Activated CD4-positive, alpha-beta T cell treated with anti-CD3 and anti-CD28 coated beads, Interleukin-2, Interleukin-4, amounts not matched to agents 100 ng/mL and 50 ng/mL, durations not matched to agents 16 hours and 8 hours (primary cell): Measurements from ENCODE around the gene TMCO6.

ENCODE experiments used
- DNase-seq: peaks from one replicate; pipeline ENCODE4 v3.0.0-alpha.2; 2020; ENCODE audit warnings: low spot score

The TMCO6 gene

DNA sequence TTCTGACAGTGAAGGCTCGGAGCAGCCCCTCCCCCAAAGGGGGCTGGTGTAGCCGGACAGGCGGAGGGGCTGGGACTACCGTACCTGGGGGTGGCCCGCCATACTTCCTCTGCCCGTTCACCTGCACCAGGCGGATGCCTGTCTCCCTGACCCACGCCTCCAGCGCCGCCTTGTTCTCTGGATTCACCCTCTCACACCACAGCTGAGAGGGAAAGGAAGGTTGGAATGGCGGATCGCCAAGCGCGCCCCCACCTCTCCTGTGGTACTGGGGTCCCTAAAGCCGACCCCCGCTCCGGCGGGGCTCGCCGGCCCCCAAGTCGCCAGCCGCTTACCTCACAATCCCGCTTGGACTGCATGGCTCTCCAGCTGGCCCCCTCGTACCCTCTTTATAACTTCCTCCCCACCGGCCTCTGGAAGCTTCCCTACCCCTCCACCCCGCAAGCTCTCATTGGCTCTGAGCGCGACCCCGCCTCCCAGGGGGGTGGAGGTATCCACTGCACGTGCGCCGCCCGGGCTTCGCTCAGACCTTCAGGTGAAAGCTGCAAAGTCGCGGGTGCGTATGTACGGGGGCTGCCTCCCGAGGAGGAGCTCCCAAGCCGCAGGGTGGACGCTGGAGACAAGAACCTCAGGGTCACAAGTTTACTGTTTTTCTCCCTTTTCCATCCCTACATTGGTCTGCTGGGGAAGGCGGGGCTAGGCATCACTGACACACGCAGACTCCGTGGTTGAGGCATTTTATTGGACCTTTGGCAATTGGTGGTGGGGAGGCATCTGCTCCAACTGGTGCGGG lies 34.1 kb downstream of the TMCO6 start, which contains the start of gene DND1:
Gene DND1 (minus strand): TSS at position 390 of the 790 bp plus-strand sequence. CDS start 34 bp downstream, at position 356.
- DNase-seq = no peak

DNA sequence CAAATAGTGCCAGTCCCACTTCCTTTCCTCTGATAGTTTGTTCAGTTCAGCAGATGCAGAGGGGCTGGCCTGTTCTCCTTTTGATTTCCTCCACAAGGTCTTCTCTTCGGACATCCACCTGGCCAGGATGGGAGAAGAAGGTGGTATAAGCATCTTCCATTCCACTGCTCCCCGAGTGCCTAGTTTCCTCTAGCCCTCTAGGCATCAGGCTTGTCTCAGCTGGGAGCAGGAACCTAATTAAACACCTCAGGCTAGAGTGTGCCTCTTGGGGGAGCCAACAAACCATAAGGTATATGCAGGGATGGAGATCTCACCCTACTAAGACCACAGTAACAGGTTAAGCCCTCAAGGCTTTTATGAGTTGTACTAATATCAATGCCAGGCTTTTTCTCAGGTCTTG lies 35.0 kb downstream of the TMCO6 start:
- no peak for DNase-seq

GRCh38 chr5:140674629-140675028 lies 35.4 kb downstream of the TMCO6 start:
- no peak for DNase-seq

- DNase-seq = no peak
These were observed 38.7 kb downstream of the TMCO6 start for GRCh38 chr5:140677947-140678346.

GRCh38 chr5:140678993-140679392 lies 39.7 kb downstream of the TMCO6 start:
- no peak for DNase-seq

DNA sequence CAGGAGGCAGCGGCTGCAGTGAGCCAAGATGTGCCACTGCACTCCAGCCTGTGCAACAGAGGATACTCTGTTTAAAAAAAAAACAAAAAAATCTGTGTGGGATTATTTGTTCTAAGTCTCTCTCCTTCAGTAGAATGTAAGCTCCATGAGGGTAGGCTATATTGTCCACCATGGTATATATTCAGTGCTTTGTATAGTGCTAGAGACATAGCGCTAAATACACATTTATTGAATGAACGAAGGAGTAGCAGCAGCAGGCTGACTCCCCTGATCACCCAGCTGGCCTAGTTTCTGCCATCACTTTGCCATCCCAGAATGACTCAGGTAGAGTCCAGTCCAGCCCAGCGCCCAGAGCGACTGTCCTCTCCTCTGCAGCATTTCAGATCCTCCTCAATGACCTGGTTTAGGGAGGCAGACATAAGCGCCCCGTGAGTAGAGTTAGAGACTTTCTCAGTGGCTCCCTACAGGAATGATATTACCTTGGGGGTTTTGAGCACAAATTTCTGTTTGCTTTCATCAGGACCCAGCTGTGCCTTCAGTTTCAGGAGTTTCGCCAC lies 51.2 kb downstream of the TMCO6 start:
- DNase-seq = no peak

DNA sequence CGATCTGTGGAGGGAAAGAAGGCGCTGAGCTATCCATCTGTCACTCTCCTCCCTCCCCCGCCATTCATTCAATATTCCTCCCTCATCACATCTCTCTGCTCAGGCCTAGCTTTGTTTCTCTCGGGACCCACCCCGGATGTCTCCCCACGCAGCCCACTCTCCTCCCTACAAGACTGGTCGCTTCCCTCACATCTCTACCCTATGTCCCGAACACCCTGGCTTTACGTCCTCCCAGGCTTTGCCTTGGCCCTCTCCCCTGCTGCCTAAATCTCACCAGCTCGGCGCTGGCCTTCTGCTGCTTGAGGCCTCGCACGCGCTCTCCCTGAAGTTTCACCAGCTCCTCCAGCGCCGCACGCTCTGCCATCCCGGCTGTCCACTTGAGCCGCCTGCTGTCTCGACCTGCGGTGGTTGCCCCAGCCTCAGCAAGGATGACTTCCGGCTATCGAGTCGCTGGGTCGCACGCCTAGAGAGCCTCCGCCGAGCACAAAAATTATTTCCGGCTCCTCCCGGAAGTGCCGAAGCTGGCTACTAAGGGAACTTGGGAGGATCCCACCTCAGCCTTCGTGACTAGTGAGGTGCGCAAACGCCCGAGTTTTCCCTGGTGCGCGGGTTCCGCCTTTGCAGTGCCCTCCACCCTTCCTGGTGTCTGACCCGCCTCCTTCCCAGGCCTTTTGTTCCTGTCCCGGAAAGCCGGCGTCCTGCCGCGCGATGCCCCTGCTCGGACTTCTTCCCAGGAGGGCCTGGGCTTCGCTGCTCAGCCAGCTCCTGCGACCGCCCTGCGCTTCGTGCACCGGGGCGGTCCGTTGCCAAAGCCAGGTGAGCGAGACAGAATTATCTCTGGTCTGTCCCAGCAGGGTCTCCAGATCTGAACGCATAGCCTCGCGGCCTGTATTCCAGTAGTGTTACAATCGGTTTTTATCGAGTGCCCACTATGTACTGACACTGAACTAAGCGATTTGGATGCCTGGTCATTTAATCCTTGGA lies 52.0 kb downstream of the TMCO6 start, which contains the start of the genes HARS1 and HARS2:
Gene HARS1 (minus strand): TSS at position 430 of the 984 bp plus-strand sequence. CDS start 66 bp downstream, at position 364.
Gene HARS2 (plus strand): TSS at position 515 of the 984 bp plus-strand sequence. CDS start 194 bp downstream, at position 709.
- peak; percentile 93 for DNase-seq

DNA sequence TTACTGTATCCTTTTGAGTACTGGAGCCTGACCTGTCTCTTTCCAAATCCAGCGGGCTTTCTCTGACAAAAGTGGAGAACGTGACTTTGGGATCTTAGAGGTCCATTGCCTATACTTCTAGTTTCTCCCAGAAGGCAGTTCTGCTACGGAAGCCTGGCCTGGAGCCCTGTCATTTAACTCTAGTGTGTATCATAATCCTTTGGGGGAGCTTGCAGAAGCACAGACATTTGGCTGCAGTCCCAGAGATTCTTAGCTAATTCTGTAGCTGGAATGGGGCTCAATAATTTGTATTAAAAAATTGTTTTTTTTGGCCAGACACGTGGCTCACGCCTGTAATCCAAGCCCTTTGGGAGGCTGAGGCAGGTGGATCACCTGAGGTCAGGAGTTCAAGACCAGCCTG lies 55.0 kb downstream of the TMCO6 start:
- no peak for DNase-seq
